GM19467 (cell line): ENCODE measurements around the gene CD47.

ENCODE experiments used
- ATAC-seq: cut with Tn5 transposase; IDR thresholded peaks from one replicate; pipeline ENCODE4 v1.9.1; 2021; ENCODE audit warnings: mild to moderate bottlenecking, moderate library complexity; ENCODE audit not compliant: unreplicated experiment

Gene CD47

GRCh38 chr3:108090701-108091497, at the start of gene CD47:
Gene CD47 (minus strand): TSS chr3:108091031. CDS start chr3:108090908, 123 bp downstream.
- ATAC-seq = peak; percentile 58

- ATAC-seq = no peak
Measured at GRCh38 chr3:108137460-108137814, 46.6 kb upstream of the CD47 start.

- ATAC-seq = no peak
Measured at GRCh38 chr3:108136561-108137459, 46.0 kb upstream of the CD47 start.

GRCh38 chr3:108134555-108134880, 43.7 kb upstream of the CD47 start:
- no peak for ATAC-seq

GRCh38 chr3:108133858-108134554, 43.2 kb upstream of the CD47 start:
- no peak for ATAC-seq

GRCh38 chr3:108133048-108133369, 42.2 kb upstream of the CD47 start:
- no peak for ATAC-seq

GRCh38 chr3:108131475-108132134, 40.8 kb upstream of the CD47 start:
- no peak for ATAC-seq

GRCh38 chr3:108130701-108131474, 40.1 kb upstream of the CD47 start:
- no peak for ATAC-seq

- no peak for ATAC-seq
Measured at GRCh38 chr3:108130236-108130635, 39.4 kb upstream of the CD47 start.

- ATAC-seq = no peak
Measured at GRCh38 chr3:108127301-108127988, 36.6 kb upstream of the CD47 start.

- ATAC-seq = no peak
Measured at GRCh38 chr3:108126348-108126747, 35.5 kb upstream of the CD47 start.

GRCh38 chr3:108125550-108126071, 34.8 kb upstream of the CD47 start:
- peak; percentile 56 for ATAC-seq

- ATAC-seq = no peak
Measured at GRCh38 chr3:108125153-108125543, 34.3 kb upstream of the CD47 start.

GRCh38 chr3:108124337-108125152, 33.7 kb upstream of the CD47 start:
- ATAC-seq = peak; percentile 82

- ATAC-seq = no peak
Measured at GRCh38 chr3:108123326-108123725, 32.5 kb upstream of the CD47 start.

GRCh38 chr3:108122276-108122675, 31.4 kb upstream of the CD47 start:
- no peak for ATAC-seq

- no peak for ATAC-seq
Measured at GRCh38 chr3:108119398-108120104, 28.7 kb upstream of the CD47 start.
